Measurements from ENCODE around the gene ATP11A. TPM values are rescaled to one million over a fixed set of nuclear protein-coding genes. Genes with fewer than 3 reads are reported as not detected.

Gene ATP11A
- total RNA-seq, 1 experiment from 2014 or later: 65.3 TPM

DNA sequence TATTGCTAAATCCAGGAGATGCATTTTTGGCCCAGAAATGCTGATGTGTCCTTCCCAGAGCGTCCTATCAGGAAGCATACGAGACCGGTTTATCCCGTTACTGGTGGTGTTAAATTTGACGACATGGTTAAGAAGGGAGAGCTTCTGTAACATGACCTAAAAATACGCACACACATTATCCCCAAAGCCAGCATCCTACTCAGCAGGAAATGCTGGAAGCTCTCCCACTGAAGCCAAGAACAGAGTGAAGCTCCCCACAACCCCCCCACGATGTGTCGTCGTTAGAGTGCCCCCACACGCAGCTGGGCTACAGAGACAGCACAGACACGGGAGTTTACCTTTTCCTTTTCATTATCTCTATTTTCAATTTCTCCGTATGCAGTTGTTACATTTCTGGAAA, 234.1 kb downstream of the ATP11A start:
- no peak overlapping the region for H3K4ac ChIP-seq (ENCODE audit: low read depth, low read length)
- H3K23me2 ChIP-seq (ENCODE audit: insufficient read length, low read depth, low read length, poor library complexity, severe bottlenecking): no peaks in the 10 kb centered on the region
- H3K23ac ChIP-seq (ENCODE audit: insufficient read length, low read depth, low read length): no peak overlapping the region
- H3K14ac ChIP-seq (ENCODE audit: insufficient read depth, low read length): no peak overlapping the region
- H2BK15ac ChIP-seq (ENCODE audit: low read depth, low read length): no peak overlapping the region
- Mint-ChIP-seq H3K36me3 (ENCODE audit: insufficient read depth in 1 of 3, low read depth in 3 of 3) (peaks cover 9 to 15% (median 11%) of the 10 kb centered on the region in 3 experiments; a peak in 6 of 7 replicates), H3K27me3 (ENCODE audit: low read depth) (no peaks in the 10 kb centered on the region; the same call in none of the 2 replicates), H3K9me3 (peaks cover 7 to 10% of the 10 kb centered on the region in 2 experiments; a peak in 4 of 5 replicates), H3K27ac (no peak overlapping the region), H3K4me1 (peaks cover 9 to 12% of the 10 kb centered on the region in 2 experiments), H3K4me3 (no peak overlapping the region)
- H3K9ac ChIP-seq (ENCODE audit: extremely low read depth, insufficient read length, low read length): no peak overlapping the region
- H2BK12ac ChIP-seq (ENCODE audit: insufficient read length, low read depth, low read length): no peak overlapping the region
- H4K8ac ChIP-seq (replicated peaks; ENCODE audit: insufficient read length, low read depth, low read length): no peak overlapping the region
- no peak overlapping the region for H3K27ac ChIP-seq (ENCODE audit: insufficient read length, low read depth, low read length)
- no peak overlapping the region for H4K91ac ChIP-seq (ENCODE audit: insufficient read length, low read depth, low read length)
- no peak overlapping the region for H3K18ac ChIP-seq (ENCODE audit: insufficient read length, low read depth, low read length)
- H3K79me2 ChIP-seq (ENCODE audit: insufficient read depth, low read length): no peaks in the 10 kb centered on the region
- no CpG with 5 or more reads among the region's 12 CpGs for WGBS (ENCODE audit: extremely low coverage, insufficient read length, low lambda C conversion rate)
- no peak overlapping the region for H2BK5ac ChIP-seq (ENCODE audit: insufficient read length, low read length)
- H3K4me1 ChIP-seq (ENCODE audit: insufficient read depth, low read length): peaks cover 3% of the 10 kb centered on the region; the same call in 1 of the 2 replicates
- TF ChIP-seq, protein P1, sequence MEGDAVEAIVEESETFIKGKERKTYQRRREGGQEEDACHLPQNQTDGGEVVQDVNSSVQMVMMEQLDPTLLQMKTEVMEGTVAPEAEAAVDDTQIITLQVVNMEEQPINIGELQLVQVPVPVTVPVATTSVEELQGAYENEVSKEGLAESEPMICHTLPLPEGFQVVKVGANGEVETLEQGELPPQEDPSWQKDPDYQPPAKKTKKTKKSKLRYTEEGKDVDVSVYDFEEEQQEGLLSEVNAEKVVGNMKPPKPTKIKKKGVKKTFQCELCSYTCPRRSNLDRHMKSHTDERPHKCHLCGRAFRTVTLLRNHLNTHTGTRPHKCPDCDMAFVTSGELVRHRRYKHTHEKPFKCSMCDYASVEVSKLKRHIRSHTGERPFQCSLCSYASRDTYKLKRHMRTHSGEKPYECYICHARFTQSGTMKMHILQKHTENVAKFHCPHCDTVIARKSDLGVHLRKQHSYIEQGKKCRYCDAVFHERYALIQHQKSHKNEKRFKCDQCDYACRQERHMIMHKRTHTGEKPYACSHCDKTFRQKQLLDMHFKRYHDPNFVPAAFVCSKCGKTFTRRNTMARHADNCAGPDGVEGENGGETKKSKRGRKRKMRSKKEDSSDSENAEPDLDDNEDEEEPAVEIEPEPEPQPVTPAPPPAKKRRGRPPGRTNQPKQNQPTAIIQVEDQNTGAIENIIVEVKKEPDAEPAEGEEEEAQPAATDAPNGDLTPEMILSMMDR (conservative IDR thresholded peaks at IDR 0.05): no peak
- no peaks in the 10 kb centered on the region for H4K20me1 ChIP-seq (ENCODE audit: control insufficient read depth, insufficient read depth, insufficient read length)
- DNase-seq: no peak
- no peak overlapping the region for H3T11ph ChIP-seq (ENCODE audit: low read length)
- H4K5ac ChIP-seq (ENCODE audit: insufficient read length, low read depth, low read length): no peak overlapping the region
- no peak overlapping the region for H2BK120ac ChIP-seq (ENCODE audit: low read depth, low read length, poor library complexity, severe bottlenecking)
- H3K9me3 ChIP-seq (ENCODE audit: control insufficient read depth, low read depth, low read length): no peaks in the 10 kb centered on the region
- no peak overlapping the region for H2BK20ac ChIP-seq (ENCODE audit: low read depth, low read length, poor library complexity, severe bottlenecking)
- H3K4me2 ChIP-seq (ENCODE audit: insufficient read depth, insufficient read length, low read length): no peak overlapping the region
- H3K56ac ChIP-seq (ENCODE audit: insufficient read length, low read depth, low read length): no peak overlapping the region
- no peak overlapping the region for H2AK5ac ChIP-seq (ENCODE audit: insufficient read length, low read length)
- no peaks in the 10 kb centered on the region for H3K27me3 ChIP-seq (ENCODE audit: insufficient read depth, low read length)
- H3K79me1 ChIP-seq (ENCODE audit: insufficient read depth, low read depth, low read length, poor library complexity, severe bottlenecking): no peaks in the 10 kb centered on the region
- H2AFZ ChIP-seq (ENCODE audit: low read length): no peak overlapping the region

Data from H9 (cell line).